Neural cell (in vitro differentiated cells): Measurements from ENCODE around the gene RPS3. TPM values are rescaled to one million over a fixed set of nuclear protein-coding genes. Genes with fewer than 3 reads are reported as not detected.
A peak's percentile ranks its signal among the peaks of the same experiment; 100 is the strongest.

Experiments
- H2AFZ ChIP-seq: fragments of 200-600, 300-800 bp; sonication (generic), shearing (Covaris generic); 2 replicates; pipeline ENCODE4 v1.6.0; 2014; ENCODE audit warnings: low read depth, mild to moderate bottlenecking, antibody characterized with exemption, low read length, moderate library complexity
- H3F3A ChIP-seq: fragments of 200-600 bp; shearing (Covaris generic); 2 replicates; pipeline ENCODE4 v1.6.1; 2016; ENCODE audit warnings: mild to moderate bottlenecking, moderate library complexity, mixed read lengths, antibody characterized with exemption, low read length; ENCODE audit not compliant: insufficient read depth, poor library complexity, severe bottlenecking
- H3K27ac ChIP-seq: fragments of 200-600, 300-800 bp; sonication (generic), shearing (Covaris generic); 2 replicates; pipeline ENCODE4 v1.5.1; 2014; ENCODE audit warnings: mild to moderate bottlenecking, low read length, moderate library complexity
- H3K27me3 ChIP-seq: fragments of 300-800, 200-600 bp; sonication (generic), shearing (Covaris generic); 2 replicates; pipeline ENCODE4 v1.6.0; 2014; ENCODE audit warnings: mild to moderate bottlenecking, low read depth, low read length, moderate library complexity; ENCODE audit not compliant: insufficient read depth
- H3K36me3 ChIP-seq: fragments of 300-800, 200-600 bp; sonication (generic), shearing (Covaris generic); 2 replicates; pipeline ENCODE4 v1.5.1; 2014; ENCODE audit warnings: mild to moderate bottlenecking, antibody characterized with exemption, low read length, moderate library complexity; ENCODE audit not compliant: insufficient read depth
- H3K4me2 ChIP-seq: fragments of 300-800, 200-600 bp; sonication (generic), shearing (Covaris generic); 2 replicates; pipeline ENCODE4 v1.6.0; 2014; ENCODE audit warnings: mild to moderate bottlenecking, low read length
- H3K4me3 ChIP-seq: fragments of 300-800, 200-600 bp; sonication (generic), shearing (Covaris generic); 2 replicates; pipeline ENCODE4 v1.5.1; 2014; ENCODE audit warnings: mild to moderate bottlenecking, low read length, moderate library complexity
- H3K79me2 ChIP-seq: fragments of 200-600 bp; shearing (Covaris generic); replicated peaks from 2 replicates; pipeline ENCODE4 v1.6.0; 2014; ENCODE audit warnings: mild to moderate bottlenecking, low read length, moderate library complexity; ENCODE audit not compliant: insufficient read depth
- H3K9ac ChIP-seq: fragments of 300-800, 200-600 bp; sonication (generic), shearing (Covaris generic); 2 replicates; pipeline ENCODE4 v1.6.1; 2016; ENCODE audit warnings: mild to moderate bottlenecking, low read length, mixed read lengths
- H3K9me2 ChIP-seq: fragments of 200-600 bp; shearing (Covaris generic); 2 replicates; pipeline ENCODE4 v1.6.1; 2016; ENCODE audit warnings: mild to moderate bottlenecking, low read length, mixed read lengths; ENCODE audit not compliant: insufficient read depth
- H3K9me3 ChIP-seq: fragments of 200-600, 300-800 bp; sonication (generic), shearing (Covaris generic); 2 replicates; pipeline ENCODE4 v1.6.1; 2016; ENCODE audit warnings: mild to moderate bottlenecking, mixed run types, low read length, moderate library complexity, mixed read lengths
- H4K20me1 ChIP-seq: fragments of 200-600 bp; shearing (Covaris generic); 2 replicates; pipeline ENCODE4 v1.6.1; 2016; ENCODE audit warnings: mild to moderate bottlenecking, mixed run types; ENCODE audit not compliant: insufficient read depth
- CTCF ChIP-seq: fragments of 450-650 bp; IDR thresholded peaks from 2 replicates; pipeline ENCODE4 v1.5.1; 2014; ENCODE audit warnings: antibody characterized with exemption, mild to moderate bottlenecking, moderate library complexity; ENCODE audit not compliant: poor library complexity, severe bottlenecking
- EP300 ChIP-seq: fragments of 450-650 bp; conservative IDR thresholded peaks from 2 replicates; pipeline ENCODE4 v1.6.1; 2014; ENCODE audit warnings: antibody characterized with exemption, mild to moderate bottlenecking, moderate library complexity; ENCODE audit not compliant: poor library complexity, severe bottlenecking
- EZH2 ChIP-seq: fragments of 200-600, 300-800 bp; shearing (Covaris generic), sonication (generic); IDR thresholded peaks from 2 replicates; pipeline ENCODE4 v1.6.1; 2014; ENCODE audit warnings: antibody characterized with exemption, low read length, borderline replicate concordance, mild to moderate bottlenecking; ENCODE audit not compliant: insufficient read depth, poor library complexity, severe bottlenecking
- MXI1 ChIP-seq: fragments of 450-650 bp; conservative IDR thresholded peaks from 2 replicates; pipeline ENCODE4 v1.6.1; 2014; ENCODE audit warnings: antibody characterized with exemption, mild to moderate bottlenecking; ENCODE audit not compliant: poor library complexity, severe bottlenecking
- POLR2AphosphoS5 ChIP-seq: IDR thresholded peaks from 2 replicates; pipeline ENCODE4 v1.6.1; 2012
- RAD21 ChIP-seq: fragments of 450-650 bp; conservative IDR thresholded peaks from 2 replicates; pipeline ENCODE4 v1.6.1; 2014; ENCODE audit warnings: antibody characterized with exemption, mild to moderate bottlenecking, moderate library complexity
- REST ChIP-seq: IDR thresholded peaks from 2 replicates; pipeline ENCODE4 v1.6.1; 2012; ENCODE audit warnings: borderline replicate concordance
- SMC3 ChIP-seq: fragments of 450-650 bp; conservative IDR thresholded peaks from 2 replicates; pipeline ENCODE4 v1.6.1; 2014; ENCODE audit warnings: antibody characterized with exemption, mild to moderate bottlenecking, moderate library complexity; ENCODE audit not compliant: poor library complexity
- TAF1 ChIP-seq: IDR thresholded peaks from 2 replicates; pipeline ENCODE4 v1.6.1; 2012; ENCODE audit warnings: low read depth
- polyA plus RNA-seq: library from polyadenylated mRNA; depleted of rRNA; stranded (reverse); fragments of >200 nt; gene quantifications from 2 replicates; pipeline ENCODE4 v1.2.3, GENCODE V29; 2014

RPS3 gene
- polyA plus RNA-seq, 1 donor from 2014 or later = 1,440 TPM

- Histone ChIP-seq H3K36me3 (no peaks in the 10 kb centered on the region), H3K27ac (no peak overlapping the region), H3F3A (no peaks in the 10 kb centered on the region), H3K9me2 (no peaks in the 10 kb centered on the region), H3K9me3 (no peaks in the 10 kb centered on the region), H2AFZ (no peak overlapping the region), H3K27me3 (no peaks in the 10 kb centered on the region), H3K4me2 (no peak overlapping the region), H3K9ac (no peak overlapping the region), H3K4me3 (no peak overlapping the region), H3K79me2 (no peaks in the 10 kb centered on the region), H4K20me1 (no peaks in the 10 kb centered on the region)
- no peak for TF ChIP-seq POLR2AphosphoS5
- TF ChIP-seq TAF1 = no peak
- TF ChIP-seq RAD21 = peak; percentile 83
- peak; percentile 88 for TF ChIP-seq SMC3
- TF ChIP-seq CTCF = peak; percentile 88
Measured at GRCh38 chr11:75388386-75389275, 10.7 kb upstream of the RPS3 start.

- Histone ChIP-seq H3K4me3 (no peak overlapping the region), H3K4me2 (no peak overlapping the region), H3F3A (no peaks in the 10 kb centered on the region), H3K9ac (no peak overlapping the region), H3K9me2 (no peaks in the 10 kb centered on the region), H3K79me2 (no peaks in the 10 kb centered on the region), H3K9me3 (no peaks in the 10 kb centered on the region), H3K36me3 (no peaks in the 10 kb centered on the region), H3K27ac (no peak overlapping the region), H4K20me1 (no peaks in the 10 kb centered on the region), H2AFZ (no peak overlapping the region), H3K27me3 (no peaks in the 10 kb centered on the region)
- no peak for TF ChIP-seq RAD21
- TF ChIP-seq POLR2AphosphoS5 = no peak
- TF ChIP-seq MXI1 = no peak
- no peak for TF ChIP-seq CTCF
- no peak for TF ChIP-seq TAF1
- no peak for TF ChIP-seq EZH2
- TF ChIP-seq EP300 = no peak
- TF ChIP-seq SMC3 = no peak
- no peak for TF ChIP-seq REST
Measured at GRCh38 chr11:75389276-75389605, 10.1 kb upstream of the RPS3 start.
